Liver (tissue), 3 donors: Measurements from ENCODE around the gene COL20A1.
"Not testable (repeated sequence)": the region's sequence is repeated elsewhere in the genome, so short reads cannot be mapped to it uniquely, and the experiment has no call there.

ENCODE experiments used
- CTCF ChIP-seq: fragments of 150-350 bp; IDR thresholded peaks from 2 replicates; pipeline ENCODE4 v1.5.1; 2017; ENCODE audit warnings: improper control_type of control experiment, low read depth, low read length; ENCODE audit not compliant: missing input control
- FOXA1 ChIP-seq: IDR thresholded peaks from 2 replicates; pipeline ENCODE4 v1.6.1; 2016; ENCODE audit warnings: antibody characterized with exemption
- NR2F2 ChIP-seq: IDR thresholded peaks from 2 replicates; pipeline ENCODE4 v1.6.1; 2016; ENCODE audit warnings: antibody characterized with exemption
- SP1 ChIP-seq: IDR thresholded peaks from 2 replicates; pipeline ENCODE4 v1.6.1; 2018; ENCODE audit warnings: antibody characterized with exemption, mild to moderate bottlenecking
- TAF1 ChIP-seq: conservative IDR thresholded peaks from 2 replicates; pipeline ENCODE4 v1.6.1; 2016; ENCODE audit warnings: antibody characterized with exemption, mild to moderate bottlenecking
- donor health status: healthy.
- donor health status: healthy.

DNA sequence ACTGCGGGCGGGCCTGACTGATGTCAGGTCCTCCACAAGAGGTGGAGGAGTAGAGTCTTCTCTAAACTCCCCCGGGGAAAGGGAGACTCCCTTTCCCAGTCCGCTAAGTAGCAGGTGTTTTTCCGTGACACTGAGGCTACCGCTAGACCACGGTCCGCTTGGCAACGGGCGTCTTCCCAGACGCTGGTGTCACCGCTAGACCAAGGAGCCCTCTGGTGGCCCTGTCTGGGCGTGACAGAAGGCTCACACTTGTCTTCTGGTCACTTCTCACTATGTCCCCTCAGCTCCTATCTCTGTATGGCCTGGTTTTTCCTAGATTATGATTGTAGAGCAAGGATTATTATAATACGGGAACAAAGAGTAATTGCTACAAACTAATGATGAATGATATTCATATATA lies 41.6 kb upstream of the COL20A1 start:
- TF ChIP-seq NR2F2, CTCF, FOXA1, TAF1, SP1: not testable (repeated sequence)
